ENCODE results near the gene STX8. TPM values are rescaled to one million over a fixed set of nuclear protein-coding genes. Genes with fewer than 3 reads are reported as not detected.

STX8 gene
- total and polyA plus RNA-seq, 9 of the 15 experiments (the other 6 are each of a cell fraction or from before 2014, with no cell fraction given): 14.6 to 42.5 (median 22.1) TPM

- ChIA-PET POLR2A (interaction anchor here (0.6 to 1.5 kb wide), 2 partner anchors 13 to 315 kb away, joined by 3 read pairs; no protein-coding TSS in a partner anchor), CTCF (ENCODE audit: low intra/inter-chr PET ratio) (no interaction called here)
- Histone ChIP-seq H3K9ac (ENCODE audit: insufficient read depth in 1 of 2, low read depth in 2 of 2, low read length in 2 of 2) (peak within 1 kb of the TSS; percentile 68 to 90), H3K79me2 (ENCODE audit: control insufficient read depth, insufficient read depth, low read length) (no peaks in the 10 kb centered on the region), H2AFZ (ENCODE audit: low read depth, low read length) (peak within 1 kb of the TSS; percentile 94), H3K4me3 (peak within 1 kb of the TSS; percentile 74), H3K27ac (ENCODE audit: extremely low read depth, low read depth, low read length) (no peak within 1 kb of the TSS), H3K9me1 (ENCODE audit: control insufficient read depth, insufficient read depth, low read length) (no peaks in the 10 kb centered on the region), H3K27me3 (ENCODE audit: control insufficient read depth in 2 of 2, insufficient read depth in 2 of 2, low read length in 2 of 2) (no peaks in the 10 kb centered on the region), H3K9me3 (replicated peaks; ENCODE audit: control insufficient read depth, insufficient read depth, low read depth, low read length) (no peaks in the 10 kb centered on the region), H3K36me3 (ENCODE audit: control insufficient read depth, insufficient read depth, low read length) (no peaks in the 10 kb centered on the region), H3K4me2 (ENCODE audit: insufficient read depth, low read length) (peak within 1 kb of the TSS; percentile 81), H4K20me1 (replicated peaks; ENCODE audit: control insufficient read depth, insufficient read depth, low read length) (no peaks in the 10 kb centered on the region), H3K4me1 (replicated peaks in 1 of 2; ENCODE audit: control insufficient read depth in 2 of 2, insufficient read depth in 2 of 2, low read length in 2 of 2) (peaks cover 0 to 5% of the 10 kb centered on the region in 2 experiments; a peak in 3 of 5 replicates)
- FAIRE-seq: peak; percentile 67
- DNase-seq (ENCODE audit: extremely low read depth in 1 of 4, low spot score in 3 of 4): peak; percentile 61 to 70 (median 66)
- peak; percentile 87 for ATAC-seq
- in situ Hi-C loops (cut with MboI): no loop called here
- intact Hi-C loops (cut with micrococcal nuclease): no loop called here
- BruUV-seq (replicated peaks): no TSS peak
- 17% methylated on average over 22 of the region's 38 CpGs for WGBS (ENCODE audit: insufficient coverage, low coverage, missing lambda C conversion rate)
- TF ChIP-seq RFX1 (IDR thresholded peaks at IDR 0.05) (peak; percentile 95), MEIS2 (IDR thresholded peaks at IDR 0.05; ENCODE audit: partially characterized antibody) (peak; percentile 16), MYNN (IDR thresholded peaks at IDR 0.05) (no peak), MYNN (CRISPR knock-in tag; IDR thresholded peaks at IDR 0.05) (no peak), YBX1 (IDR thresholded peaks at IDR 0.05) (no peak)
- TF ChIP-seq, protein P1, sequence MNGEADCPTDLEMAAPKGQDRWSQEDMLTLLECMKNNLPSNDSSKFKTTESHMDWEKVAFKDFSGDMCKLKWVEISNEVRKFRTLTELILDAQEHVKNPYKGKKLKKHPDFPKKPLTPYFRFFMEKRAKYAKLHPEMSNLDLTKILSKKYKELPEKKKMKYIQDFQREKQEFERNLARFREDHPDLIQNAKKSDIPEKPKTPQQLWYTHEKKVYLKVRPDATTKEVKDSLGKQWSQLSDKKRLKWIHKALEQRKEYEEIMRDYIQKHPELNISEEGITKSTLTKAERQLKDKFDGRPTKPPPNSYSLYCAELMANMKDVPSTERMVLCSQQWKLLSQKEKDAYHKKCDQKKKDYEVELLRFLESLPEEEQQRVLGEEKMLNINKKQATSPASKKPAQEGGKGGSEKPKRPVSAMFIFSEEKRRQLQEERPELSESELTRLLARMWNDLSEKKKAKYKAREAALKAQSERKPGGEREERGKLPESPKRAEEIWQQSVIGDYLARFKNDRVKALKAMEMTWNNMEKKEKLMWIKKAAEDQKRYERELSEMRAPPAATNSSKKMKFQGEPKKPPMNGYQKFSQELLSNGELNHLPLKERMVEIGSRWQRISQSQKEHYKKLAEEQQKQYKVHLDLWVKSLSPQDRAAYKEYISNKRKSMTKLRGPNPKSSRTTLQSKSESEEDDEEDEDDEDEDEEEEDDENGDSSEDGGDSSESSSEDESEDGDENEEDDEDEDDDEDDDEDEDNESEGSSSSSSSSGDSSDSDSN (IDR thresholded peaks at IDR 0.05; ENCODE audit: borderline replicate concordance in 1 of 2, low read depth in 2 of 2, low read length in 2 of 2): no peak
- TF ChIP-seq, protein P2, sequence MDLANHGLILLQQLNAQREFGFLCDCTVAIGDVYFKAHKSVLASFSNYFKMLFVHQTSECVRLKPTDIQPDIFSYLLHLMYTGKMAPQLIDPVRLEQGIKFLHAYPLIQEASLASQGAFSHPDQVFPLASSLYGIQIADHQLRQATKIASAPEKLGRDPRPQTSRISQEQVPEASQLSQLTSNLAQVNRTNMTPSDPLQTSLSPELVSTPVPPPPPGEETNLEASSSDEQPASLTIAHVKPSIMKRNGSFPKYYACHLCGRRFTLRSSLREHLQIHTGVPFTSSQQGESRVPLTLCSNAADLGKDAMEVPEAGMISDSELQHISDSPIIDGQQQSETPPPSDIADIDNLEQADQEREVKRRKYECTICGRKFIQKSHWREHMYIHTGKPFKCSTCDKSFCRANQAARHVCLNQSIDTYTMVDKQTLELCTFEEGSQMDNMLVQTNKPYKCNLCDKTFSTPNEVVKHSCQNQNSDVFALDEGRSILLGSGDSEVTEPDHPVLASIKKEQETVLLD (IDR thresholded peaks at IDR 0.05): peak; percentile 57; the same call in 1 of the 2 replicates
- TF ChIP-seq, protein P3, sequence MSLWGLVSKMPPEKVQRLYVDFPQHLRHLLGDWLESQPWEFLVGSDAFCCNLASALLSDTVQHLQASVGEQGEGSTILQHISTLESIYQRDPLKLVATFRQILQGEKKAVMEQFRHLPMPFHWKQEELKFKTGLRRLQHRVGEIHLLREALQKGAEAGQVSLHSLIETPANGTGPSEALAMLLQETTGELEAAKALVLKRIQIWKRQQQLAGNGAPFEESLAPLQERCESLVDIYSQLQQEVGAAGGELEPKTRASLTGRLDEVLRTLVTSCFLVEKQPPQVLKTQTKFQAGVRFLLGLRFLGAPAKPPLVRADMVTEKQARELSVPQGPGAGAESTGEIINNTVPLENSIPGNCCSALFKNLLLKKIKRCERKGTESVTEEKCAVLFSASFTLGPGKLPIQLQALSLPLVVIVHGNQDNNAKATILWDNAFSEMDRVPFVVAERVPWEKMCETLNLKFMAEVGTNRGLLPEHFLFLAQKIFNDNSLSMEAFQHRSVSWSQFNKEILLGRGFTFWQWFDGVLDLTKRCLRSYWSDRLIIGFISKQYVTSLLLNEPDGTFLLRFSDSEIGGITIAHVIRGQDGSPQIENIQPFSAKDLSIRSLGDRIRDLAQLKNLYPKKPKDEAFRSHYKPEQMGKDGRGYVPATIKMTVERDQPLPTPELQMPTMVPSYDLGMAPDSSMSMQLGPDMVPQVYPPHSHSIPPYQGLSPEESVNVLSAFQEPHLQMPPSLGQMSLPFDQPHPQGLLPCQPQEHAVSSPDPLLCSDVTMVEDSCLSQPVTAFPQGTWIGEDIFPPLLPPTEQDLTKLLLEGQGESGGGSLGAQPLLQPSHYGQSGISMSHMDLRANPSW (CRISPR knock-in tag; IDR thresholded peaks at IDR 0.05): no peak
Observed at GRCh38 chr17:9576521-9577372, 1.1 kb upstream of the STX8 start, which contains the start of gene CFAP52. Gene CFAP52 (plus strand): TSS chr17:9576642. CDS start chr17:9576696, 54 bp downstream.
